Activated effector memory CD4-positive, alpha-beta T cell treated with anti-CD3 and anti-CD28 coated beads, Interleukin-2, amount 50 U/mL, for 16 hours (primary cell): ENCODE results near the gene MAP2.

Experiments
- DNase-seq: peaks from one replicate; pipeline ENCODE4 v3.0.0-alpha.2; 2020

The MAP2 gene

DNA sequence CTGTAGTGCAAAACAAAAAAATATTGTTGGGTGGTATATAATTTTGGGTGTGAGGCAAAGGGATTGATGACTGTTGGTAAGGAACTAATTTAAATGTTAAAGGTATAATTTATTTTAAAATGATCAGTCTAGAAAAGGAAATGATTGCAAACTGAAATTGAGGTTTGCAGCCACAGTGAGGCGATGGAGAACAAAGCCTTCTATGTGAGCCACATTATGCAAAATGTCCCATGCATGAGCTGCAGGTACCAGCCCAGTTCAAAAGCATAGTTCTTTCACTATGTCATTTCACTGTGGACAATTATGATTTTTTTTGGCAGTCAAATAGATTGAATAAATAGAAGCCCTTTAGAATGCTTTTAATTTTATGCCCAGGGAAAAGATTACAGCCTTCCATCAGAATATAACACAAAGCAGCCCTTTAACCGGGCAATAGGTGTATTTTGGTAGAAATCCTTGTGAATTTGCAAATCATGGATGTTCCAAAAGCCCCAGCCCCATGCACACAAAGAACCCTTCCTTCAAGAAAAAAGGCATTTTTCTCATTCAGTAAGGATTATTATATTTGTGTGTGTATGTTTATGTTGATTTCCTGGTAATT lies 1.7 kb downstream of the MAP2 start:
- no peak for DNase-seq

DNA sequence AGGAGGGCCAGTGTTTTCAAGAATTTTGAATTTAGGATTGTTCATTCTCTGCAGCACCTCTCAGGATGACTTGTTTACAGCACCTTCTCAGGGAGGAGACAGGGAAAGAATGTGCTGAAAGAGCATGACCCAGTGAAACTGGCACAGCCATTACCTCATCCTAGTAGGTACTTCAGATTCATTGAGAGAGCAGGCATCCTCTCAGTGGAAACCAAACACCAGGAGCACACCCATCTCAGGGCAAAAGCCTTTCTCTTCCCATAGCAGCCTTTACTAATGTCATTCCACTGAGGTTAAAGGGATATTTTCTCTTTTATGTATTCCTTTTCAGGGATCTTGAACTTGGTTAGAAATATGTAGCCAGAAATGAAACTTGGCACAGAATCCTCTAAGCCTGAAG lies 2.6 kb downstream of the MAP2 start:
- no peak for DNase-seq

DNA sequence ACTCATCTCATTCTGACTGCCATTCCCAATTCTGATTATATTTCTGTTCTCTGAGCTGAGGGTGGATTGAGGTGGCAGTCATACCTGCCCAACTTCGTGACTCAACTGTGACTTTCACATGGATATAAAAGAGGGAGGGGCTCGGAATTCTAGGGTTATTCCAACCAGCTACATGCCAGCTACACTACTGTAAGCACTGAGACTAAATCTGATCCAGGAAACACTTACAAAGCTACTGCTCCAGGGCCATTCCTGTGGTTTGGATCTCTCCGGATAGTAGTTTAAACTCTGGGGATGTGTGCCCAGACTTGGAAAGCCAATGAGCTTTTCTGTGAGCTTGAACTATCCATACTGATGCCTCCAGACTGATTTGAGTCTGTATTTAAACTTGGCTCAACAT lies 7.9 kb downstream of the MAP2 start:
- DNase-seq: no peak

GRCh38 chr2:209441541-209441940 lies 17.7 kb downstream of the MAP2 start:
- no peak for DNase-seq

DNA sequence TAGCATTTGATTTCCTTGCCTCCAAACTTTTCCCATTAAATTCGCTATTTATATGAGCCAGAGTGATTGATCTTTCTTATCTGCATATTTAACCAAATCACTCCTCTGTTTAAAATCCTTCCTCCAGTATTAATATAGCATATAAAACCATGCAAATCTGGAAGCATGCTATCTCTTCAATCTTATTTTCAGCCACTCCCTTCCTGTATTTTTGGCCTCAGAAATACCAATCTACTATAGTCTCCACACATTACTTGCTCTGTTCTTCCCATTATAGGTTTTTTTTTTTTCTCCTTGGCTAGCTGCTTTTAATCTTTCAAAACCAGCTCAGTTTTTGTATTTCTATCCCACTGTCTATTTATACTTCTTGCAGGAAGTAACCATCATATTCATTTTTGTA lies 19.1 kb downstream of the MAP2 start:
- no peak for DNase-seq

- DNase-seq: no peak
These were observed 21.6 kb downstream of the MAP2 start for GRCh38 chr2:209445485-209445884.

DNA sequence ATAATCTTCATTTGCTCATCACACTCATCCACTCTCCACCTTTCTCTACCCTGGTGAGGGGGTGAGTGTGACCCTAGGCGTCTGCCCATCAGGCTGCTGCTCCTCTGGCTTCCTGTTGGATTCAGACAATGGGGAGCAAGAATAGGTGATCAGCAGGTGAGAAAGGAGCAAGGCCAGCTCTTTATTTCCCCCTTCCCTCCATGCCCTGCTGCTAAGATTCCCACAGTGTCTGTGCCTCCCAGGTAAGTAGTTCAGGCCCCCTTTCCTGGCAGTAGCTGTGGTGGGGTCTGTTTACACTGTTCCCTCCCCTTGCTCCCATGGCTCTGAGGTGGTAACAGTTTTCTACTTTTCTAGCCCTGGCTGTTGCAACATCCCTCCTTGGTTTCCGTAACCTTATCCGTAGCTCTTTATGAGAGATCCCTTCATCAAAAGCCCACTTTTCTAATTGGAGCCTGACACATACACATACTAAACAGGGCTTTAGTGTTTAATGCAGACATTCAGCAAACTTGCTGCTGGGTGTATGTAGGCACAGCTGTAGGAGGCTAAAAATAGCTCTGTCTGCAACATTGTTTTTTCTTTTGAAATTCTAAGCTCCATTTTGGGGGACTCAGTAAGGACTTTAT lies 27.5 kb downstream of the MAP2 start:
- no peak for DNase-seq

DNA sequence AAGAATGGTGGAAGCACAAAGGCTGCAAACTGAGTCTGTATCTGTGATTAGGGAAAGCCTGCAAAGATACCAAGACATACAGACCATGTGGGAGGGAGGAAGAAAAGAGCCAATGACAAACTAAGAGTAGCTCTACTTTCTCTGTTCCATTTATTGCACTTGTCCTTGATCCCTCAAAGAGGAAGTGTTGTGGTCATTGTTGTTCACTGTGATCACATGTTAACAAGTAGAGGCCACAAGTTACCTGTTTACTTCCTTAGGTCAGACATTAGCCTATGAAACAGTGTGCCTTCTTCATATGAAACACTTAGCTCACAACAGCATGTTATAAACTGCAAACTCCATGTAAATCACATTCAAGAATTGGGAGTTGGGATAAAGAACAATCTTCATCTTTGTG lies 32.6 kb downstream of the MAP2 start:
- DNase-seq: no peak

GRCh38 chr2:209458008-209458979 lies 34.4 kb downstream of the MAP2 start:
- no peak for DNase-seq

DNA sequence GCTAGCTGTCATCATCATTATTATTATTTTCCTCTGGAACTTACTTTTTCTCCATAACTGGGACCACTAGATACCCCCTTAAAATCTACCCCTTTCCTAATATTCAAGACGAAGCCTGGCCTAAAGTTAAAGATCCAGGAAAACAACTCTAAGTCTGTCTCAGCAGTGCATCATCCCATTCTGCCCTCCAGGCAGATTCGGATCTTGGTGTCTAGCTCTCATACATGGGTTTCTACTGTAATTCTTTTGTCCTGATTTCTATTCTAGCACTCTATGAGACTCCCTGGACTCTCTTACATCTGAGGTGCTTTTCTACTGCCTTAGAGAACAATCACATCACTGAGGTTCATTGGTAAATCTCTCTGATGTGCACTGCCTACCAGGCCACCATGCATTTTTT lies 35.5 kb downstream of the MAP2 start:
- no peak for DNase-seq

- DNase-seq: no peak
These were observed 36.4 kb downstream of the MAP2 start for GRCh38 chr2:209460151-209460761.

DNA sequence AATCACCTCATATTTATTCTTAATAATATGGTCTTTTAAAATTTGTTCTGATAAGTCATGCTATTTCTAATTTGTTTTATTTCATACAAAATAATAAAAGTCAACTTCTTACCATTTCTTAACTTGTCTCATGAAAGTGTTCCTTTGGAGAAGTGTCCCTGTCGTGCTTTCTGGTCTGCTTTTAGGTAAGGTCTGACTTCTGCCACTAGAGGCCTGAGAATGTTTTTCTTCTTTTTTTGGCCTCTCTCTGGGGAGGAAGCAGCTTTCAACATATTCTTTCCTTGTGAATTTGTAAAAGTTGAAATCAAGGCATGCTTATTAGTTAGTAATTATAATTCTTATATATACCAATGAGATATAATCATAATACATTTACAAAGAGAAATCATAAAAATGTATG lies 39.4 kb downstream of the MAP2 start:
- DNase-seq: no peak

GRCh38 chr2:209463835-209464234 lies 40.0 kb downstream of the MAP2 start:
- DNase-seq: no peak

DNA sequence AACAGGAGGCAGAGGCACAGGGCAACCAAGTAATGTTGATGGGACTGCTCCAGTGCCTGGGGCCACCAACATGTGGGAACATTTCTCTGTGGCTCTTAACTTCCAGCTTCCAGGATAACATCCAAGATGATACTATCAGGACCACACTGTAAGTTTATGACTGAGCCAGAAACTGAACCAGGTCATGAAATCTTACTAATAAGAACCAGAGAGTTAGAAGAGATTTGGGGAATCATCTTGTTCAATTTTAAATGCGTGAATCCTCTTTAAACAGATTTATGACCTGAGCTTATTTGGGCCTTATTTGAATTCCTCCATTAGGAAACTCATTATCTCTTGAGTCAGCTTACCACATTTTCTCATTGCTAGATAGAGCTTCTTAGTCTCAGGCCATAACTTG lies 45.0 kb downstream of the MAP2 start:
- DNase-seq: no peak

GRCh38 chr2:209469481-209469880 lies 45.6 kb downstream of the MAP2 start:
- DNase-seq: no peak

GRCh38 chr2:209470466-209470865 lies 46.6 kb downstream of the MAP2 start:
- DNase-seq: no peak

DNA sequence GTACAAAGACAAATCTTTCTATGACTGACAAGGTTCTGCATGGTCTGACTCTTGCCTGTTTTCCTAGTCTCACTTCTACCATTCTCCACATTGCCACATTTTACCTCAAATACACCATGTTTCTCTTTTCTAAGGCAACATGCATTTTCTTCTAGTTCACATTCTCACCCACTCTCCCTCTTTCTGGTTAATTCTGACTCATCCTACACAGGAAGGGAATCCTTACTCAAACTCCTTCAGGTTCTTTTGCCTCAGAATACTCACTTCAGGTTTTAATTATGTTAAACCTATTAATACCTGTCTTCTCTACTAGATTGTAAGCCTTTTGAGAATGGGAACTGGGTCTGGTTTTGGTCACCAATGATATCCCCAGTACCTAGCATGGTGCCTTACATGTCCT lies 47.2 kb downstream of the MAP2 start:
- no peak for DNase-seq

- DNase-seq: no peak
These were observed 48.4 kb downstream of the MAP2 start for GRCh38 chr2:209472112-209472832.

DNA sequence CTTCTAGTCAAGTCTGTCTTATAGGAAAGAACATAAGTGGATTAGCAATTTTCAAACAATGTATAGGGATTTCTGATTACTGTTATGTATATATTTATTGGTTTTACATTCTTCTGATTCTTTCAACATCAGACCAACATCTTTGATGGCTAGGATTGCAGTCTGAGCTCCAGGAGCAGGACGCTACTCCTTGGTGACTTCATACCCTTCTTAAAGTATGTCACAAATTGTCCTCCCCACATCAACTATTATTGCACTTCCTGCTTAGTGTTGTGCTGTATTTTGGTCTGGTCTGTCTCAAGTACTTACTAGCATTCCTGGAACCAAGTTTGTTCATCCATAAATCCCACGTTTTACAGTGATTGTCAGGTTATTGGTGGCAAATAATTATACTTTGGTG lies 49.0 kb downstream of the MAP2 start:
- DNase-seq: no peak

GRCh38 chr2:209473930-209474419 lies 50.1 kb downstream of the MAP2 start:
- no peak for DNase-seq

- DNase-seq: no peak
These were observed 51.1 kb downstream of the MAP2 start for GRCh38 chr2:209474960-209475359.

- no peak for DNase-seq
These were observed 52.7 kb downstream of the MAP2 start for GRCh38 chr2:209476367-209477208.
